ENCODE data around the gene PGA4.

PGA4 gene

DNA sequence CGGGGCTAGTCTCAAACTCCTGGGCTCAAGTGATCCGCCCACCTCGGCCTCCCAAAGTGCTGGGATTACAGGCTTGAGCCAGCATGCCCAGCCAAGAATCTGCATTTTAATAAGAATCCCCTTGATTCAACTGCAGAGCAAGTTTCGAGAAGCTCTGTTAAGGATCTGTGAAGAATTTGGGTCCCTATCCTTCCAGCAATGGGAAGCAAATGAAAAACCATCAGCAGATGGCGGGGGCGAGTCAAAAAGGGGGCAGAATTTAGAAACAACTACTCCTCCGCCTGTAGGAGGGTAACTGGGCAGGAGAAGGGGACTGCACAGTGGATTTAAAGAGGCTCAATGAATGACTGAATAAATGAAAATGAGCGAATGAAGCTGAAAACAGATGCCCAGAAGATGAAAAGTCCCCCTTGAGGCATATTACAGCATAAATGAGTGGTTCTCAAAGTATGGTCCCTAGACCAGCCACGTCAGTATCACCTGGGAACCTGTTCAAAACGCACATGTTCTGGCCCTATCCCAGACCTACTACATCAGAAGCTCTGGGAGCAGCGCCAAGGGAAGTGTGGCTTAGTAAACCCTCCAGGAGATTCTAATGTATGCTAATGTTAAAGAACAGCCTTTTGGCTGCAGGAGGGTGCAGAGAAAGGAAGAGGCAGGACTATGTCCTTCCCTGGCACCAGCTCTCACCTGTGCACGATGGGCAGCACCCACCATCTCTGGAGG, 58.0 kb downstream of the PGA4 start:
- DNase-seq (ENCODE audit: low spot score) = no peak

GRCh38 chr11:61280883-61281580, 58.9 kb downstream of the PGA4 start:
- no peak for DNase-seq (ENCODE audit: low spot score)
